GM06990 (cell line): ENCODE data around the gene ALK.

ENCODE experiments used
- DNase-seq: peaks from one replicate; pipeline ENCODE4 v3.0.0-alpha.2; 2011; ENCODE audit not compliant: insufficient read length; ENCODE audit errors: extremely low read depth
- H3K27me3 ChIP-seq: replicated peaks from 2 replicates; pipeline ENCODE4 v1.6.0; 2011; ENCODE audit warnings: low read length; ENCODE audit not compliant: control insufficient read depth, insufficient read depth
- H3K36me3 ChIP-seq: 2 replicates; pipeline ENCODE4 v1.5.1; 2011; ENCODE audit warnings: low read length; ENCODE audit not compliant: control insufficient read depth, insufficient read depth
- H3K4me3 ChIP-seq: replicated peaks from 2 replicates; pipeline ENCODE4 v1.5.1; 2011; ENCODE audit warnings: low read depth, mild to moderate bottlenecking, control low read depth, low read length
- TF ChIP-seq, protein P1 (sequence below): IDR thresholded peaks from 2 replicates; pipeline ENCODE4 v1.5.1; 2011; ENCODE audit warnings: low read length, control low read depth, mild to moderate bottlenecking, inconsistent platforms; ENCODE audit not compliant: insufficient read depth, poor library complexity, severe bottlenecking

Gene ALK

DNA sequence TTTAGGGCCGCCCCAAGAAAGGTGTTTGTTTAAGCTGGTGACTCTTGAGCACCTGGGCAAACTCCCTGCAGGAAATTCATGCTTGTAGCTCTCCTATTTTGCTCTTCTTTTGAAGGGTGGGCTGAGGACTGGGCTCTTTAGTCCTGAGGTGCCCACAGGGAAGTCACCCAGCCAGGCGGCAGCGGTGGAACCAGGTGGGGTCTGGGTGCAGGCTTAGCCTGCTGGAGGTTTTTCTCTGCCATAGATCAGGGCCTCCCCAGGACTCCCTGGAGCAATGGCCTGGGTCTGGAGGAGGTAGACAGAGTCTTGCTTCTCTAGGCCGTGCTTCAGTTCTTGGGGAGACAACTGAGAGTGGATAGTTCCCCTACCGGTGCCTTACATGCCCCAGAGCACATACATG lies 706.3 kb downstream of the ALK start:
- H3K27me3 ChIP-seq, result no peaks in the 10 kb centered on the region

DNA sequence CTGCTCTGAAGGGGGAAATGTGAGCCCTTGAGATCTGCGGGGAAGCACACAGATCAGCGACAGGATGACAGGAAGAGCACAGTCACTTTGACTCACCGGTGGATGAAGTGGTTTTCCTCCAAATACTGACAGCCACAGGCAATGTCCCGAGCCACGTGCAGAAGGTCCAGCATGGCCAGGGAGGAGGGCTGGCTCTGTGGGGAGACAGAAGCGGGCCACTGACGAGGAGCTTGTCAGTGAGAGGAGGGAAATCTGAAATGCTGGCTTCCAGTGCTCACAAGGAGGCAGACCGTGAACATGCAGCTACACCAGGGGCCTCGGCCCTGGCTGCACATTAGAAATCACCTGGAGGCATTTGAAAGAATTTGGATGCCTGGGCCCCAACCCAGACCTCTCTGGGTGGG lies 707.5 kb downstream of the ALK start:
- no peak overlapping the region for H3K4me3 ChIP-seq
- H3K27me3 ChIP-seq, result no peaks in the 10 kb centered on the region
- DNase-seq, result no peak
- H3K36me3 ChIP-seq, result no peaks in the 10 kb centered on the region
- TF ChIP-seq, protein P1, sequence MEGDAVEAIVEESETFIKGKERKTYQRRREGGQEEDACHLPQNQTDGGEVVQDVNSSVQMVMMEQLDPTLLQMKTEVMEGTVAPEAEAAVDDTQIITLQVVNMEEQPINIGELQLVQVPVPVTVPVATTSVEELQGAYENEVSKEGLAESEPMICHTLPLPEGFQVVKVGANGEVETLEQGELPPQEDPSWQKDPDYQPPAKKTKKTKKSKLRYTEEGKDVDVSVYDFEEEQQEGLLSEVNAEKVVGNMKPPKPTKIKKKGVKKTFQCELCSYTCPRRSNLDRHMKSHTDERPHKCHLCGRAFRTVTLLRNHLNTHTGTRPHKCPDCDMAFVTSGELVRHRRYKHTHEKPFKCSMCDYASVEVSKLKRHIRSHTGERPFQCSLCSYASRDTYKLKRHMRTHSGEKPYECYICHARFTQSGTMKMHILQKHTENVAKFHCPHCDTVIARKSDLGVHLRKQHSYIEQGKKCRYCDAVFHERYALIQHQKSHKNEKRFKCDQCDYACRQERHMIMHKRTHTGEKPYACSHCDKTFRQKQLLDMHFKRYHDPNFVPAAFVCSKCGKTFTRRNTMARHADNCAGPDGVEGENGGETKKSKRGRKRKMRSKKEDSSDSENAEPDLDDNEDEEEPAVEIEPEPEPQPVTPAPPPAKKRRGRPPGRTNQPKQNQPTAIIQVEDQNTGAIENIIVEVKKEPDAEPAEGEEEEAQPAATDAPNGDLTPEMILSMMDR, result no peak

More for the DNA sequence above, 706.3 kb downstream of the ALK start:
- H3K4me3 ChIP-seq, result no peak overlapping the region
- TF ChIP-seq, protein P1, result no peak
- no peaks in the 10 kb centered on the region for H3K36me3 ChIP-seq
- DNase-seq, result no peak

DNA sequence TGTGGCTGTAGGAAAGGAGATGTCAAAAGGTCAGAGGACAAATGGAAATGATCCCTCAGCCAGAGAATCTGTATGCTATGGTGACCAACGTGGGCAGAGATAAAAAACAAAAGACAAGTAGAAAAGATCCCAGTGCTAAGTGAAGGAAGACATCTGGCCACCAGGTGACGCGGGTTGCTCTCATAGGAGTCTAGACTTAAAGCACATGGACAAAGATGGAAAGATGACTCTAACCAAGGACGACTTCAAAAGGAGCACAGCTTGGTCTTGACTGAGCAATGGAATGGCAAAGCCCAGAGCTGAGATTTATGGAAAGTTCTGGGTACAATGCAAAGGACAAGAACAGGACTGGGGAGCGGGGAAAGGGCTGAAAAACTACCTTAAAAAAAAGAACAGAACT lies 709.4 kb downstream of the ALK start:
- TF ChIP-seq, protein P1, result no peak
- H3K4me3 ChIP-seq, result no peak overlapping the region
- DNase-seq, result no peak
- H3K36me3 ChIP-seq, result no peaks in the 10 kb centered on the region; the same call in 1 of the 2 replicates
- H3K27me3 ChIP-seq, result no peaks in the 10 kb centered on the region

DNA sequence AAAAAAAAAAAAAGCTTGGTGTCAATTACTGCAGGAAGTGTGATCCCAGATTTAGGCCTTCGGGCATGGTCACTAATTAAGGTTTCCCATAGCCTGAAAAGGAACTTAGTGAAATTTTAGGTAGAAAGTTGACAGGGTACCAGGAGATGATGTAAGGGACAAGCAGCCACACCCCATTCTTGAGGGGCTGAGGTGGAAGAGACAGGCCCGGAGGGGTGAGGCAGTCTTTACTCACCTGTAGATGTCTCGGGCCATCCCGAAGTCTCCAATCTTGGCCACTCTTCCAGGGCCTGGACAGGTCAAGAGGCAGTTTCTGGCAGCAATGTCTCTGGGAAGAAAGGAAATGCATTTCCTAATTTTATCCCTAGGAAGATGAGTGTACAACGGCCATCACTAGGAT lies 711.8 kb downstream of the ALK start:
- TF ChIP-seq, protein P1, result no peak
- H3K36me3 ChIP-seq, result no peaks in the 10 kb centered on the region; the same call in 1 of the 2 replicates

DNA sequence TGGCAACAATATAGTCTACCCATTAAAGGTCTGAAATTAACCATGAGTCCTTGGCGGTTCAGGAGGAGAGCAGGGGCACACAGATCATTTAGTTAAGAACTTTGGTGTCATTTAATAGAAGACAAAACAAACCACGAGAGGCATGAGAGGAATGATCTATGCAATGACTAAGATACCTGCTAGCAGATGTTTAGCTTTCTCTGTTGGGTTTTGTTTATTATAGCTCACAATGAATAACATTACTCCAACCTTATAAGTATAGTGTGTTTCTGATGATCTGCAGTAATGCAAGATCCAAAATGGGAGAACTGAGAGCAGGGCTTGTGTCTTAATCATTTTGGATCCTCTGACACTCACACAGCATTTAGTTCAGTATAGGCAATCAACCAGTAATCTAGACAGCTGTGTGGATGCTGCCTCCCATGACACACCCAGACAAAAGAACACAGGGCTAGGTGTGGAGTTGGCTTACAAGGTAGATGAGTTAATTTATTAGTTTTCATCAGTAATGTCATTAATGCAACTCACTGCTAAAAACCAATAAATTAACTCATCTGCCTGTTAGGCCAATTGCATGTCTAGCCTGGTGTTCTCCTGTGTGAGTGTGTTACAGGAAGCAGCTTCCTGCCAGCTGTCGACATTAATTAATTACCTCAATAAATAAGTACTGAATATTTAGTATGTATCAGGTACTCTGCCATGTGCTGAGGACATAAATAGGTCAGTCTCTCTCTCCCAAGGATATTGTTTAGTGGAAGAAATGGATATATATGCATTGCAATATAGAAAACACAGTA lies 713.8 kb downstream of the ALK start:
- TF ChIP-seq, protein P1, result no peak
- no peaks in the 10 kb centered on the region for H3K27me3 ChIP-seq
- H3K4me3 ChIP-seq, result no peak overlapping the region
- no peak for DNase-seq
- H3K36me3 ChIP-seq, result no peaks in the 10 kb centered on the region; the same call in 1 of the 2 replicates

More for the DNA sequence above, 711.8 kb downstream of the ALK start:
- Histone ChIP-seq H3K4me3 (no peak overlapping the region), H3K27me3 (no peaks in the 10 kb centered on the region)
- no peak for DNase-seq
